WERI-Rb-1 (cell line): ENCODE measurements around the gene CCL4.
"Not testable (repeated sequence)": the region's sequence is repeated elsewhere in the genome, so short reads cannot be mapped to it uniquely, and the experiment has no call there.

Source experiments
- DNase-seq: peaks from one replicate; pipeline ENCODE4 v3.0.0-alpha.2; 2020
- H3K27ac ChIP-seq: fragments of 250-450 bp; sonication (Bioruptor Pico); 2 replicates; pipeline ENCODE4 v1.5.1; 2020; ENCODE audit warnings: mild to moderate bottlenecking, moderate library complexity
- H3K27me3 ChIP-seq: fragments of 250-450 bp; sonication (Bioruptor Pico); 2 replicates; pipeline ENCODE4 v1.5.1; 2021; ENCODE audit warnings: mild to moderate bottlenecking, low read depth, moderate library complexity; ENCODE audit not compliant: insufficient read depth, severe bottlenecking
- H3K36me3 ChIP-seq: fragments of 250-450 bp; sonication (Bioruptor Pico); 2 replicates; pipeline ENCODE4 v1.5.1; 2020; ENCODE audit warnings: mild to moderate bottlenecking, moderate library complexity
- H3K4me3 ChIP-seq: 2 replicates; pipeline ENCODE4 v1.5.1; 2011; ENCODE audit warnings: low read depth, mild to moderate bottlenecking, control low read depth, low read length
- H3K9me3 ChIP-seq: fragments of 250-450 bp; sonication (Bioruptor Pico); 2 replicates; pipeline ENCODE4 v1.5.1; 2021; ENCODE audit warnings: mild to moderate bottlenecking, moderate library complexity; ENCODE audit not compliant: severe bottlenecking
- TF ChIP-seq, protein P1 (sequence below): IDR thresholded peaks from 2 replicates; pipeline ENCODE4 v1.5.1; 2011; ENCODE audit warnings: low read depth, mild to moderate bottlenecking, control low read depth, inconsistent platforms, low read length

Gene CCL4

DNA sequence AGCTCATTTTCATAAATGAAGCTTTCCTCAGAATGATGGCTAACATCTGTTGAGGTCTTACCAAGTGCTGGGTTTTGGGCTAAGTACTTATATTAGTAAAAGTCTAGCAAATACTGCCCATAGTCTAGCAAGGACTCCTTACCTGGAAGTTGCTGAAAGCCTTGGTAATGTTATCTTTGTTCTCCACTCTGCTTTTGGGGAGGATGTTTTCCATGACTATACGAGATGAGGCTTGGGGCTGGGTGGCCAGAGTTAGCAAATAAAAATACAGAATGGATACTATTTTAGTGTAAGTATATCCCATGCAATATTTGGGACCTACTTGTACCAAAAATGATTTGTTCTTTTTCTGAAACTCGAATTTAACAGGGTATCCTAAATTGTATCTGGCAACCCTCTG, 31.9 kb upstream of the CCL4 start:
- no peak for DNase-seq
- H3K4me3 ChIP-seq, result no peak overlapping the region
- no peaks in the 10 kb centered on the region for H3K27me3 ChIP-seq
- H3K27ac ChIP-seq, result no peak overlapping the region
- H3K36me3 ChIP-seq, result no peaks in the 10 kb centered on the region
- TF ChIP-seq, protein P1, sequence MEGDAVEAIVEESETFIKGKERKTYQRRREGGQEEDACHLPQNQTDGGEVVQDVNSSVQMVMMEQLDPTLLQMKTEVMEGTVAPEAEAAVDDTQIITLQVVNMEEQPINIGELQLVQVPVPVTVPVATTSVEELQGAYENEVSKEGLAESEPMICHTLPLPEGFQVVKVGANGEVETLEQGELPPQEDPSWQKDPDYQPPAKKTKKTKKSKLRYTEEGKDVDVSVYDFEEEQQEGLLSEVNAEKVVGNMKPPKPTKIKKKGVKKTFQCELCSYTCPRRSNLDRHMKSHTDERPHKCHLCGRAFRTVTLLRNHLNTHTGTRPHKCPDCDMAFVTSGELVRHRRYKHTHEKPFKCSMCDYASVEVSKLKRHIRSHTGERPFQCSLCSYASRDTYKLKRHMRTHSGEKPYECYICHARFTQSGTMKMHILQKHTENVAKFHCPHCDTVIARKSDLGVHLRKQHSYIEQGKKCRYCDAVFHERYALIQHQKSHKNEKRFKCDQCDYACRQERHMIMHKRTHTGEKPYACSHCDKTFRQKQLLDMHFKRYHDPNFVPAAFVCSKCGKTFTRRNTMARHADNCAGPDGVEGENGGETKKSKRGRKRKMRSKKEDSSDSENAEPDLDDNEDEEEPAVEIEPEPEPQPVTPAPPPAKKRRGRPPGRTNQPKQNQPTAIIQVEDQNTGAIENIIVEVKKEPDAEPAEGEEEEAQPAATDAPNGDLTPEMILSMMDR, result no peak
- H3K9me3 ChIP-seq, result no peaks in the 10 kb centered on the region

DNA sequence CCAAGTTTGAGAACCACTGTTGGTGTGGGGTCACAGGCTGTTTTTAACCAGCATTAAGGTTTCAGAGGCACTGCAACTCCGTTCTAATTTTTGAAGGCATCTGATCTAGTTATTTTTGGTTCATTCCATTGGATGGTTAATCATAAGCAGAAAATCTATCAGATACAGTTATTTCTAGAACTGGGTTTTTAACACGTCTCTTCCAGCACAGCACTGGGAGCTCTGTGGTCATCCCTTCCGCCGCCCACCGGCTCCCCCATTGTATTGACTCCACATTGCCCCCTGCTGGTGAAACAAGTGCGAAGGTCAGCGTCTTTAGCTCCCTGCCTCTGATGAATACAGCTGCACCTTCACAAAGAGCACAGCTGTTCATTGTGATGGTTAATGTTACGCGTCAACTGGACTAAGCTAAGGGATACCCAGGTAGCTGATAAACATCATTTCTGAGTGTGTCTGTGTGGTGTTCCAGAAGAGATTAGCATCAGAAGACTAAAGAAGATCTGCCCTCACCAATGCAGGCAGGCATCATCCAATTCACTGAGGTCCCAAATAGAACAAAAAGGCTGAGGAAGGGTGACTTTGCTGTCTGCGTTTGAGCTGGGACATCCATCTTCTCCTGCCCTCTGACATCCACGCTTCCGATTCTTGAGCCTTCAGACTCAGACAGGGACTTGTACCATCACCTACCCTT, 31.1 kb upstream of the CCL4 start:
- H3K9me3 ChIP-seq, result no peaks in the 10 kb centered on the region
- TF ChIP-seq, protein P1, result peak; percentile 77
- H3K4me3 ChIP-seq, result no peak overlapping the region
- no peaks in the 10 kb centered on the region for H3K27me3 ChIP-seq
- DNase-seq, result peak; percentile 67
- no peak overlapping the region for H3K27ac ChIP-seq
- H3K36me3 ChIP-seq, result no peaks in the 10 kb centered on the region

DNA sequence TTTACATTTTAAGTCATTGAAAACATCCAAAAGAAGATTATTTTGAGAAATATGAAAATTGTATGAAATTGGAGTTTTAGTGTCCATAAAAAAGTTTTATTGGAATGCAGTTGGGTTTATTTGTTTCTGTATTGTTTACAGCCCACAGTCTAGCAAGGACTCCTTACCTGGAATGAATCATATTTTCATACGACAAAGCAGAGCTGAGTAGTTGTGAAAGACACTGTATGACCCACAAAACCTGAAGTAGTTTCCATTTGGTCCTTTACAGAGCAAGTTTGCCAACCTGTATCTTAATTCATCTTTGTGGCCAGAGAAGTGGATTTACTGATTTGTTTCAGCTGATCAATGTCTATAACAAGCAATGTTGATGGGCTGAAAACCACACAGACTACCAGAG, 29.3 kb upstream of the CCL4 start:
- DNase-seq, result no peak
- Histone ChIP-seq H3K27ac (no peak overlapping the region), H3K27me3 (no peaks in the 10 kb centered on the region), H3K9me3 (no peaks in the 10 kb centered on the region), H3K4me3 (no peak overlapping the region), H3K36me3 (no peaks in the 10 kb centered on the region)
- TF ChIP-seq, protein P1, result no peak

DNA sequence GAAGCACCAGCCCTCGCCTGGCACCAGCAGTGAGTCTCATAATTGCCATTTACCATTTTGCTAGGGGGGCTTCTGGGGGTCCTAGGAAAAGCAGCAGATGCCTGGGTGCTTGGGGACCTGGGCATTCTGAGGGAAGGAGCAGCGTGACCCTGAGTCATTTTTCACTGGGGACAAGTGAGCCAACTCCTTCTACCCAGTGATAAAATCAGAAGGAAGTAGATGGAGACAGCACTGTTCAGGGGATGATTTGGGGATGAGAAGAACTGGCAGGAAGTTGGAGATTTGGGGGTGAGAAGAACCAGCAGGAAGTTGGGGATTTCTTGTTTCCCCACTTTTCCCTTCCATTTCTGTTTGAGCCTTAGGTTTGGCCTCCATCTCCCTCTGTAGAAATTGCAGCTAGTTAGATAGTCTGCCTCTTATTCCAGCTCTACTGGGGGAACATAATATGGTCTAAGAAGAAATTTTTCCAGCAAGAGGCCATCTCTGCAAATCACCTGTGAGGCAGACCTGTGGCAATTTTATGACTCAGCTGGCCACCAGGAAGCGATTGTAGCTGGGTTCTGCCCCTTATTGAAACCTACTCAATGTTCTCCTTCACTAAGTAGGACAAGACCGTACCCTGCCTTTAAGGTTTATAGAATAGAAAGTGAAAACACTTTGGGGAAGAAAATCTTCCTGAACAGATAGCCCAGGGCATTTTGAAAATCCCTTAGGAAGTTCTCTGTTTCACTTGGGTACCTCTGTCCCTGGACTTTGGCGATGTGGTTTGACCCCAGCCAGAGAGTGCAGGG, 21.8 kb upstream of the CCL4 start:
- not testable (repeated sequence) for H3K36me3 ChIP-seq, H3K9me3 ChIP-seq, H3K27me3 ChIP-seq, H3K27ac ChIP-seq, DNase-seq, H3K4me3 ChIP-seq

DNA sequence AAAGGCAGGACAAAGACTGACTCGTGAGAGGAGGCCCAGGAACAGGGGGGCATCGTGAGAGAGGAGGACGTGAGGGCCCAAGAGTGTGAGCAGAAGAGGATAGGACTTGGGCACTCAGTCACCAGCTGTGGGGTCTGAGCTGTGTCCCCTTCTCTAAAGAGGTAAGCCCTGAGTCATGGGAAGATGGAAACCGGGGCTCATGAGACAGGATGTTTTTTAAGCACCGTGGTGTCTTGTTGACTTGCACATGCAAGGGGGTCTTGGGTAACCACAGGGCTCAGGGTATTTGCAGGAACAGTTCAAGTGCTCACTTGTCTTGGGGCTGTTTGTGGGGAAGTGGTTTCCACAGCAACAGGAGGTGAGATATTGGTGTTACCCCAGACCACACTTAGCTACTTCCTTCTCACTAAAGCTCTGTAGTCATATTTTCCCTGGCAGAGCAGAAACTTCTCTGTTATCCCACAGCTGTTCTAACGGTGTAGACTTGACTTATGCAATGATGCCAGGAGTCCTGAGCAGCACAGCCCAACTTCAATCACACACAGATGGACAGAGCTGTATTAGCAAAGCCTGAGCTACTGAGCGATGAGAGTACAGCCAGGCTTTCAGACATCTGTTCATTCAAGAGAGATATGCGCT, 21.0 kb upstream of the CCL4 start:
- H3K4me3 ChIP-seq, result not testable (repeated sequence)

DNA sequence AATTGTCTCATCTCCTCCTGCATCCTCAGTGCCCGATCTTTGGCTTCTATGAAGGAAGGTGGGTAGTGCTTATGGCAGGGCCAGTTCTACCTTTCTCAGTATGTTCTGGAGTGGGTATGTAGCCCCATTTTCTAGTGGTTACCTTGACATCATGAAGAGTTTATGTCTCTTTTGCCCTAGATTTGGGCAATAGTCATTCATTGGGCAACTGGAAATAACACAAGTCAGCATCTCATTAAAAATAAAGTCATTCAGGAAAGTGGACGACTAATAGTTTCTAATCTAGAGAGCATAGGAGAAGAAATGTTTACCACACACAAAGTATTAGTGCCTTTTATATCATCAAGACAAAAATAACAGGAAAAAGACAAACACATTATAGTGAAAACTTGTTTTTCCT, 19.9 kb upstream of the CCL4 start:
- H3K4me3 ChIP-seq, DNase-seq, H3K9me3 ChIP-seq, H3K27ac ChIP-seq, H3K27me3 ChIP-seq, H3K36me3 ChIP-seq: not testable (repeated sequence)

More for the DNA sequence above, 21.0 kb upstream of the CCL4 start:
- not testable (repeated sequence) for H3K27ac ChIP-seq, DNase-seq, H3K36me3 ChIP-seq, H3K9me3 ChIP-seq, H3K27me3 ChIP-seq

DNA sequence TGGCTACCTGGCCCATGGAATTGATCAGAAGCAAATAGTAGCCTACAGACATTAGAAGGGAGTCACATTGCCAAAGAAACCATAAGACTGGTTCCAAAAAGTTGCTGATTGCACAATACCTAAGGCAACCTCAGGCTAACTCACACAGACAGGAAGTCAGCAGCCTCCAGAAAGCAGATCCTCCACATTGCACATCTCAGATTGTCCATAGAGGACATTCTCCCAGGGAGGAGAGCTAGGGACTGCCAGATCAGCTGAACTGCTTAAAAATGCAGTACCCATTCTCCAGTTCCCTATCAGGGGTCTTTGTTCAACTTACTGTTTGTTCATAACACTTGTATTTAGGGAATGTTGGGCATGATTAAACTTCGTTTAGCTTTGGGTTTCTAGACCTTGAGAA, 17.9 kb upstream of the CCL4 start:
- DNase-seq, result no peak
- H3K27ac ChIP-seq, result no peak overlapping the region
- no peak overlapping the region for H3K4me3 ChIP-seq
- no peaks in the 10 kb centered on the region for H3K36me3 ChIP-seq
- H3K9me3 ChIP-seq, result no peaks in the 10 kb centered on the region
- no peaks in the 10 kb centered on the region for H3K27me3 ChIP-seq
- TF ChIP-seq, protein P1, result no peak
